GM19023 (cell line): ENCODE measurements around the gene TNS3.
"Not testable (repeated sequence)": the region's sequence is repeated elsewhere in the genome, so short reads cannot be mapped to it uniquely, and the experiment has no call there.

ENCODE experiments used
- ATAC-seq: cut with Tn5 transposase; IDR thresholded peaks from one replicate; pipeline ENCODE4 v1.9.1; 2021; ENCODE audit warnings: mild to moderate bottlenecking, moderate library complexity; ENCODE audit not compliant: unreplicated experiment

Gene TNS3

DNA sequence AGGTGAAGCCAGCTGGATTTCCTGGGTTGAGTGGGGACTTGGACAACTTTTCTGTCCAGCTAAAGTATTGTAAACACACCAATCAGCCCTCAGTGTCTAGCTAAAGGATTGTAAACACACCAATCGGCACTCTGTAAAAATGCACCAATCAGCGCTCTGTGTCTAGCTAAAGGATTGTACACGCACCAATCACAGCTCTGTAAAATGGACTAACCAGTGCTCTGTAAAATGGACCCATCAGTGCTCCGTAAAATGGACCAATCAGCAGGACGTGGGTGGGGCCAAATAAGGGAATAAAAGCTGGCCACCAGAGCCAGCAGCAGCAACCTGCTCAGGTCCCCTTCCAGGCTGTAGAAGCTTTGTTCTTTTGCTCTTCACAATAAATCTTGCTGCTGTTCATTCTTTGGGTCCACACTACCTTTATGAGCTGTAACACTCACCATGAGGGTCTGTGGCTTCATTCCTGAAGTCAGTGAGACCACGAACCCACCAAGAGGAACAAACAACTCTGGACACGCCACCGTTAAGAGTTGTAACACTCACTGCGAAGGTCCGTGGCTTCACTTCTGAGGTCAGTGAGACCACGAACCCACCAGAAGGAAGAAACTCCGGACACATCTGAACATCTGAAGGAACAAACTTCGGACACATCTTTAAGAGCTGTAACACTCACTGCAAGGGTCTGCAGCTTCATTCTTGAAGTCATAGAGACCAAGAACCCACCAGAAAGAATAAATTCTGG, 21.8 kb upstream of the TNS3 start:
- ATAC-seq, result not testable (repeated sequence)

DNA sequence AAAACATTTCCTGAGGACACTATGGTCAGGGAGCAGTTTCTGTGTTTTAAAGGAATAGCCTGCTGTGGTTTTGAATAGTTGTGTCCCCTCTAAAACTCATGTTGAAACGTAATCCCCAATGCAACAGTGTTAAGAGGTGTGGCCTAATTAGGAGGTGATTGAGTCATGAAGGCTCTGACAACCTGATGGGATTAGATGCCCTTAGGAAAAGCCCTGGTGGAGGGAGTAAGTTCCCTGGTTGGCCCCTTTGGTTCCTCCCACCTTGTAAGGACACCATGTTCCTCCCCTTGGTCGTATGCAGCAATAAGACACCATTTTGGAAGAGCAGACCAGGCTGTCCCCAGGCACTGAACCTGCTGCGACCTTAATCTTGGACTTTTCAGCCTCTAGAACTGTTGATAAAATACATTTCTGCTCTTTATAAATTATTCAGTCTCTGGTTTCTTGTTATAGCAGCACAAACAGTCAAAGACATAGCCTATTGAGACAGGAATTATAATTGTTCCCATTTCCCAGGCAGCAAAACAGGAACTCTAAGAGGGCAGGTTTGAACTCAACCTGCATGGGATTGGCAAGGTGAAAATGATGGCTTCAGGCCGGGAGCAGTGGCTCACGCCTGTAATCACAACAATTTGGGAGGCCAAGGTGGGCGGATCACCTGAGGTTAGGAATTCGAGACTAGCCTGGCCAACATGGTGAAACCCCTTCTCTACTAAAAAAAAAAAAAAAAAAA, 20.5 kb upstream of the TNS3 start:
- no peak for ATAC-seq

DNA sequence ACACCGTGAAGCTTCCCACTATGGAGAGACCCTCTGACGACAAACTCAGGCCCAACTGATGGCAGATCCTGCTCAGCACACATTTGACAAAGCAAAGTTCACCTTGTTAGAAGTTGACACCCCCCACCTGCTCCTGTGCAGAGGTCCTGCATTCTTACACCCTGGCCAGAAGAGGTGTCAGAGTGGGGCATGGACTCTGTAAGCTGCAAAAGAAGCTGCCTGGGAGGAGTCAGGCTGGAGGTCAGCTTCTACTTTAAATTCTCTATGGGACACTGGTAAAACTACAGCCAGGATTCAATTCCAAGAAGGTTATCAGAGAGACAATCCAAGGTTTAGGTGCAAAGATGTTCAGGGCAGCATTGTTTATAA, 20.0 kb upstream of the TNS3 start:
- ATAC-seq, result no peak

DNA sequence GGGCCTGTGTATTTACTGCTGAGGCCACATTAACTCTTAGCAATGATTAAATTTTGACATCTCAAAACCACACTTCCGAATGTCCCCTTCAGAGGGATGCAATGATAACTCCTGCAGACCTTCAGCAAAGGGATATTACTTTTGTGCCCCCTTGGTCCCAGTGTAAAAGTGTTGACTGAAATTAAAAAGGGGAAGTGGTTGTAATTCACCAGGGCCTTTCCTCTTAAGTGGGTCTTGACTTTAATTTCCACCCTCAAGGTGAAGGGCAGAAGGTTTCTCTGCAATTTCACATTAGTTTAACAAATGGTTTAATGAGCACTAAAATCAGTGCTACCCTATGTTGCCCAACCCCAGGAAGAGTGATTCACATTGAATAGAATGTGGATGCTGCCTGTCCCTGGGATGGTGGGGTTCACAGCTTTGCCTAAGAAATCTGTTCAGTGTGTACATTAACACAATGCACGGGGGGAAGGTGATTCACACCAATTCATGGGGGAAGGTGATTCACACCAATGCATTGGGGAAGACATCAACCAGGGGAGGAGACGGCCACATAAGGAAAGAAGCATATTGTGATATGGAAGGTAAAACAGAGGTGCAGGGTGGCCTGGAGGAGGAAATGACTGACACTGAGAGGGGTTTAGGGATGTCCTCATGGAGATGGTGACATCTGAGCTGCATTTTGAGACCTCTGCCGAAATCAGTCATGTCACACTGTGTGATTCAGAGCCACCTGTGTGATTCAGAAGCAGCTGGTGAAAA, 19.4 kb upstream of the TNS3 start:
- ATAC-seq, result no peak

DNA sequence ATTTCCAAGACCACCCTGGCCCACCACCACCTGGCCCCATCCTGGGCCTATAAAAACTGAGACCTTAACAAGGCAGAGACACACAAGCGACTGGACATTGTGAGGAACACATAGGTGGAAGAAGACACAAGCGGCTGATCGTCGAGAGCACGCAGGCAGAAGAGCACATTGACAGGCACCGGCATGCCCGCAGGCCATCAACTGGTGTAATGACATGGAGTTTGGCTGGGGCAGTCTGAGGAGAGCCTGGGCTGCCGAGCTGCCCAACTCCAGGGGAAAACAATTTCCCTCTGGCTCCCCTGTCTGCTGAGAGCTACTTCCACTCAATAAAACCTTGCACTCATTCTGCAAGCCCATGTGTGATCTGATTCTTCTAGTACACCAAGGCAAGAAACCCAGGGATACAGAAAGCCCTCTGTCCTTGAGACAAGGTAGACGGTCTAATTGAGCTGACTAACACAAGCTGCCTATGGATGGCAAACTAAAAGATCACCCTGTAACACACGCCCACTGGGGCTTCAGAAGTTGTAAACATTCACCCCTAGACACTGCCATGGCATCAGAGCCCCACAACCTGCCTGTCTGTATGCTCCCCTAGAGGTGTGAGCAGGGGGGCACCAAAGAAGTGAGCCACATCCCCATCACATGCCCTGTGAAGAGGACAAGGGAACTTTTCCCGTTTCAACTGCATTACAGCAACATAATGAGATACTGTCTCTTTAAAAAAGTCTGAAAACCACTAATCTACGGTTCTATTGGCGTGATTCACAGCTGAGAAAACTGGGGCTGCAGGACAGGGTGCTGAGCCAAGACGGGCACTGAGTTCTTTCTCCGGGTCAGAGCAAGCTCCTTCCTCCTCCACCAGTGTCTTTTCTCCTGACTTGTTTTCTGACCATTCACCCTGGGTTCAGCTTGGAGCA, 18.5 kb upstream of the TNS3 start:
- no peak for ATAC-seq

DNA sequence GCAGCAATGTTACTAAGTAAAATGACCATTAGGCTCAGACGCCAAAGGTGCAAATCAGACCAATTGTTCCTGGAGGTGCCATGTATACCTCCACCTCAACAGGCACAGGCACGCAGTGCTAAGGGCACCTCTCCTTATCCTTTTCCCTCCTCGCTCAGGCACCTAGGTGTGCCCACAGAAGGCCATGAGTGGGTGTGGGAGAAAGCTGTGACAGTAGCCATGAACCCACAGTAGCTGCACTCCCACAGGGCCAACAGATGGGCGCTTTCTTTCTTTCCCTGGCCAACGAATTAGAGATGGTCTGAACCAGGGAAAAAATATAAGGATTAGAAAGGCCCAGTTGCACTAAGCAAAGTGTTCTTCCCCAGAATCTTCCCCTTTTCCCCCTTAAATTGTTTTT, 15.5 kb upstream of the TNS3 start:
- no peak for ATAC-seq

DNA sequence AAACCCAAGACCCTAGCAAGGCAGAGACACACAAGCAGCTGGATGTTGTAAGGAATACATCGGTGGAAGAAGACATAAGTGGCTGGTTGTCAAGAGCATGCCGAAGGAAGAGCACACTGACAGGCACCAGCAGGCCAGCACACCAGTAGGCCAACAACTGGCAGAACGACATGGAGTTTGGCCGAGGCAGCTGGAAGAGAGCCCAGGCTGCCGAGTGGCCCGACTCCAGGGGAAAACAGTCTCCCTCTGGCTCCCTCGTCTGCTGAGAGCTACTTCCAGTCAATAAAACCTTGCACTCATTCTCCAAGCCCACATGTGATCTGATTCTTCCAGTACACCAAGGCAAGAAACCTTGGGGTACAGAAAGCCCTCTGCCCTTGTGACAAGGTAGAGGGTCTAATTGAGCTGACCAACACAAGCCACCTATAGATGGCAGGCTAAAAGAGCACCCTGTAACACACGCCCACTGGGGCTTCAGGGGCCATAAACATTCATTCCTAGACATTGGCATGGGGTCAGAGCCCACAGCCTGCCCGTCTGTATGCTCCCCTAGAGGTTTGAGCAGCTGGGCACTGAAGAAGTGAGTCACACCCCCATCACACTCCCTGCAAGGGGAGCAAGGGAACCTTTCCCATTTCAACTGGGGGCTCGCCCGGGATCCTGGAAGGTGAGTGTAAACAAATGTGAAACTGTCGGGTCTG, 14.7 kb upstream of the TNS3 start:
- no peak for ATAC-seq

DNA sequence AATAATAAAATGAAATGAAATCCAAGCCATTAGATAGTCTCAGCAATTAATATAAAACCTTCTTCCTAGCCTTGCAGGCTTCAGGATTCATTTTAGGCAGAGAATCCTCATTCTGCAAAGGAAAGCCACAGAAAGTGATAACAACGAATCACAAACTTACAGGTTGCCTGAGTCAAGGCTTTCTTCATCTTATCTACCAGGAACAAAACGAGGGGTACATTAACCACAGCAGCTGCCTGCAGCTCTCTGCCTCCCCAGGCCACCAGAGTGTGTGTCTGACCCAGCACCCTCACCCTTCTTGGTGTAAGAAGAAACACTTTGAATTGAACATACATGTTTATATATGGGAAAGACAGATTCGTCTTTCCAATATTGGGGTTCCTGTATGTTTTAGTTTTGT, 12.5 kb upstream of the TNS3 start:
- no peak for ATAC-seq

DNA sequence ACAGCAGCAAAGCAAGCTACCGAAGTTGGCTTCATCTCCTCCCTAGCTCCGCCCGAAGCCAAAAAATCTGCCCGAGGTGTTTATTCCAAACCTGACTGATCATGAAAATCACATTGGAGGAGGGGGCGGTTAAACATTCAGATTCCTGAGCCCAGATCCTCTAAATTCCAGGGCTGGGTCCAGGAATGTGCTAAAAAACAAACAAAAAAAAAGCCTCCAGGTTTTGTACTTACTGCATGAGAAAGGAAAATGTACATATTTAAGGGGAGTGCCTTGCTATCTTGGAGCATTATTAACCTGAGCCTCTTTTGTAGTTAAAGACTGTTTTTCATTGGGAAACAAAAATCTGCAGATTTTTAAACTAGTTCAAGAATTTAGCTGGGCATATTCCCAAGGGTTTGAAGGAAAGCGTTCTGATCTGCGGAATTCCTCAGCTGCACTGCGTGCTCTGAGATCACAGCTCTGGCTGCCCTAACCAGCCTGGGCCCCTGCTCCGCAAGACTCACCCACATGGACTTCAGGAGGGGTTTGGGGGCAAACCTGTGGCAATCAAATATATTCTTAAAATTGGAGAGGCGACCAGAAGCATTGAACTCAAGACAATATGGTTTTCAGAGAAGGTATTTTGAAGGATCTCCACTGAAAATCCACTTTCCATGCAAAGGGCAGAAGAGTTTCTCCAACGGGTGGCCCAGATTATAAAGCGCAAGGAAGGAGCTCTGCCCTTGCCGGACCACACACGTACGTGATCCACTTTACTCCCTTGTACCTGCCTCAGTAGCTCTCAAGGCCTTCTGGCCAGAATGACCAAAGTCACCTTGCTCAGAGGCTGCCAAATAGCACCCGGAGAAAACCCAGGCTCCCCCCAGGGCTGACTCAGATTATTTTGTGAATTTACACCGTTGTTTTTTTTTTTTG, 10.0 kb upstream of the TNS3 start:
- no peak for ATAC-seq

DNA sequence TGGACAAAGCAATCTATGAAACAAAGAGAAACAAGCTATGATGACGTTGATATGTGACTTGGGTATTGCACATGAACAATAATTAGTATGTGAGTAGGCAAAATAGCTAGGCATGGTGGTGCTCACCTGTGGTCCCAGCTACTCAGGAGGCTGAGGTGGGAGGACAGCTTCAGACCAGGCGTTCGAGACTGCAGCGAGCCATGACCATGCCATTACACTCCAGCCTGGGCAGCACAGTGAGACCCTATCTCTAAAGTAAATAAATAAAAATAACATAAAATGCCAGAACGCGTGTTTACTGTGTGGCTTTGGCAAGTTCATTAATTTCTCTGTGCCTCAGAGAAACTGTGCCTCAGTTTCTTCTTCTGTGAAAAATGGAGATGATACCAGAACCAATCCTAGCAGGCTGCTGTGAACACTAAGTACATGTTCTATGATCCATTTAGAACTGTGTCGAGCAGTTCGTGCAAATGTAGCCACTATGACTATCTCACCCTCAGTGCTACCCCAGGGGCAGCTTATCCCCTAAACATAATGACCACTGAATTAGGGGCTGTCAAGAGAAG, 9.3 kb upstream of the TNS3 start:
- ATAC-seq, result no peak

DNA sequence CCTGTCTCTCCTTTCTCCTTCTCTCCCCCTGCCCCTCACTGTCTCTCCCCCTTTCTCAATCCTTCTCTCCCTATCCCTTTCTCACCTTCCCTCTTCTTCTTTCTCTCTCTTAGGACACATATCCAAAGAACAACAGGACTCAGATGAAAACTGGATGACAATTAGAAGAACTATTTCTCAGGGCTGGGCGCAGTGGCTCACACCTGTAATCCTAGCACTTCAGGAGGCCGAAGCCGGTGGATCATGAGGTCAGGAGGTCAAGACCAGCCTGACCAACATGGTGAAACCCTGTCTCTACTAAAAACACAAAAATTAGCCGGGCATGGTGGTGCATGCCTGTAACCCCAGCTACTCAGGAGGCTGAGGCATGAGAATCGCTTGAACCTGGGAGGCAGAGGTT, 8.3 kb upstream of the TNS3 start:
- ATAC-seq, result not testable (repeated sequence)

DNA sequence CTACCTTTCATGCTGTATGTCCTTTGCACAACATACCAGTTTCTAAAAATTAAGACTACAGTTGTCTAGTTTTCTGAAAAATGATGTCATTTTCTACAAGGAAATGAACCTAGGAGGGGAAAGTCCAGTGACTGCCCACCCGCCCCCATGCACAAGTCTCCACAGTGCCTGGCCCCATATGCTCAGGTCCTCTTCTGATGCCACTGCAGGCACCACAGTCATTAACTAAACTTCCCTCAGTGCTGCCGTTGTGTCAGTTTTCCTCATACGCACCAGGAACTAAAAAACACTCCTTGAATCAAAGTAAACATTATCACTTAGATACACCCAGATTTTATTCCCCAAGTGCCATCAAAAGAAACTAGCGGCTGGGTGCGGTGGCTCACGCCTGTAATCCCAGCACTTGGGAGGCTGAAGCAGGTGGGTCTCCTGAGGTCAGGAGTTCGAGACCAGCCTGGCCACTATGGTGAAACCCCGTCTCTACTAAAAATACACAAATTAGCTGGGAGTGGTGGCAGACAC, 6.9 kb upstream of the TNS3 start:
- ATAC-seq, result no peak

DNA sequence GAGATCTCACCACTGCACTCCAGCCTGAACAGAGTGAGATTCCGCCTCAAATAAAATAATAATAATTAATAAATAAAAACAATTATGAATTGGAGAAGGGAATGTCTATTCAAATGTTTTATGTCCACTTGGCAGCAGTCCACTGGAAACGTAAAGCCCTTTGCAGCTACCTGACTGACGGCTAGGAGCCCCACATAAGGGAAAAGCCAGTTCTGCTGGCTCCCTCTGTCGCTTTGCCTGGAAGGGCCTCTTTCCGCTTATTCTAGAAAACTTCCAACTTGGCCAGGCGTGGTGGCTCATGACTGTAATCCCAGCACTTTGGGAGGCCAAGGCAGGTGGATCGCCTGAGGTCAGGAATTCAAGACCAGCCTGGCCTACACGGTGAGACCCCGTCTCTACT, 6.1 kb upstream of the TNS3 start:
- ATAC-seq, result no peak

DNA sequence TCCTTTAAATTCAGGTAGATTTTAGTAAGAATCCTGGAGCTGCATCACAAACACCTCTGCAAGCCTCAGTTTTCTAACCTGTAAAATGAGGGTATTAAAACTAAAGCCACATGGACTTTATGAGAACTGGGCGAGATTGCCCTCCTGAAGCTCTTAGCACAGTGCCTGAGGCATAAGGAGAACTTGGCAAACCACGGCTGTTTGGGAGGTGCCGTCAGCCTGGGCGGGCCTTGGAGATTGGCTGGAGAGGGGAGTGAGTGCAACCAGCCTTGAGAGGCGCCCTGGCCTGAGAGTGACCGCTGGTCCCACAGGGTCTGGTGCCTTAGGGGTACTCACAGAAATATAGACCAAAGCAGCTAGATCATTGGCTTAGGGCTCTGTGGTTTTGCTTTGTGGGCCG, 5.4 kb upstream of the TNS3 start:
- ATAC-seq, result no peak

DNA sequence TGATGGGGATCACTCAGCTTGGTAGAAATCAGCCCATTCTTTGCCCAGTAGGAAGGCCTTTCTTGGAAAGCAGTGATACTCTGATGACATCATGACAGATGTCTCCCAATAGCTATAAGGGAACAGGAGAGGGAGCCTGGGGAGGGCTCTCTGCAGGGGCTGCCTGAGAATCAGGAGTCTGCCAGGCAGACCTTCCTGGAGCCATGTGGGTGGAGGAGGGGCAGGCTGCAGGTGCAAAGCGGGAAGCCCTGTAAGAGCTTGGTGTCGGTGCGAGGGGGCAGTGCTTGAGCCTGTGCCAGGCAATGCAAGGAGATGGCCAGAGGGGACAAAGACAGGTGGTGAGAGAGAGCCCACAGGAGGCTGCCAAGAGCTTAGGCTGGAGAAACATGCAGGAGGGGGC, 5.0 kb upstream of the TNS3 start:
- ATAC-seq, result no peak

DNA sequence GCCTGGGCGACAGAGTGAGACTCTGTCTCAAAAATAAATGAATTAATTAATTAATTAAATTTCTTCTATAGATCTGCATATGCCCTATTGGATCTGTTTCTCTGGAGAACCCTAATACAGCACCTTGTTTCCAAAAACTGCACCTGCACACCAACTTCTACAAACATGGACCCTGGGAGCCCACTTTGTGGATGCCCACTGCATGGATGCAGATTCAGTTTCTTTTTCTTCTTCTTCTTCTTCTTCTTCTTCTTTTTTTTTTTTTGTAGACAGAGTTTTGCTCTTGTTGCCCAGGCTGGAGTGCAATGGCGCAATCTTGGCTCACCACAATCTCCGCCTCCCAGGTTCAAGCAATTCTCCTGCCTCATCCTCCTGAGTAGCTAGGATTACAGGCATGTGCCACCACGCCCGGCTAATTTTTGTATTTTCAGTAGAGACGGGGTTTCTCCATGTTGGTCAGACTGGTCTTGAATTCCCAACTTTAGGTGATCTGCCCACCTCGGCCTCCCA, 4.3 kb upstream of the TNS3 start:
- not testable (repeated sequence) for ATAC-seq

DNA sequence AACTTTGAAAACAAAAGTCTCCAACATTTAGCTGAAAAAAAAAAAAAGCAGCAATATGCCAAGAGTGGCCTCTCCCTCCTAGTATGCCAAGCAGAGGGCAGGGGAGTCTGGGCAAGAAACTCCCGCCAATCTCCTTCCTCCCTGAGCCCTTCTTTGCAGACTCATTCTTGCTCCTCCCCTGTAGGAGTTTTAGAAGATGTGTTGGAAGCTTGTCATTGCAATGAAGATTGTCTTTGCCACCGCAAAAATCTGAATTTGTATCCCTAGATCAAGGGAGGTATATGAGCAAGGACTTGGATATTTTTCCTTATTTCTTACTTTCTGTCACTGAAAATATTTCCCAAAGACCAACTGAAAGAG, 2.6 kb upstream of the TNS3 start:
- no peak for ATAC-seq

DNA sequence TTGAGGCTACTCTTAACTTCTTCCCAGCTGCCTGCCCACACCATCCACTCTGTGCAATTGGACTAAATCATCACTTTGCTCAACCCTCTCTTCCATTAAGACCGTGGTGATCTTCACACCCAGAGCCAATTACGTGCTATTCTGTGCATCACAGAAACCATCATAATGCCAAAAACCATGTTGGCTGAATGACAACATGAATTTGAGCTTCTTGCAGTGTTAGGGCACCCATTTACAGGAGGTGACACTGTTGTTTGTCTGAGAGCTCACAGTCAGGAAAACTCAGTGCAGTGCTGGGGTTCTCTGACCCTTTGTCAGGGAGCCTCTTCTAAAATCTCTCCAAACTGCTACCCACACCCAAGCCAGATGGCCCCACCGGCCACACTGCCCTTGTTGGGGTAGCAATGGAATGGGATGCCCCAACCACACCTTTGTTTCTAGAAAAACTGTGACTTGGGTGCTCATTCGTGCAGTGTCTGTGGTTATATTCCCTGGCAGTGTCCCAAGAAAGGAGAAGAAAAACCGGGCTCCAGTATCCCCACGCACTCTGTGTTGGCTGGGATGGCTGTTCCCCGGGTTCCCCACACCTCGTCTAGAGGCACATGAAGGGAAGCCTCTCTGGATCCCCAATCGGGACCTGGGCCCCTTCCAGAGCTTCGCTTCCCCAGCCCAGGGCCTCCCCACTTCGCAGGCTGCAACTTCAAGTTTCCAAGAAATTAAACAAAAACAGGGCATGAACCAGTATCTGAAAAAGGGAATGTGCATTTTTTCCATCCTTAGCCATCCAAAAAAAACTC, 2.0 kb upstream of the TNS3 start:
- ATAC-seq, result no peak
